HG03175 (cell line): ENCODE measurements around the gene MVP.

ENCODE experiments used
- ATAC-seq: cut with Tn5 transposase; IDR thresholded peaks from one replicate; pipeline ENCODE4 v1.9.1; 2021; ENCODE audit warnings: mild to moderate bottlenecking, moderate library complexity; ENCODE audit not compliant: unreplicated experiment

Gene MVP

GRCh38 chr16:29804020-29804419 lies 16.2 kb upstream of the MVP start:
- ATAC-seq, result no peak

- ATAC-seq, result no peak
These were observed 15.6 kb upstream of the MVP start for GRCh38 chr16:29804455-29805231.

- ATAC-seq, result peak; percentile 56
These were observed 14.8 kb upstream of the MVP start for GRCh38 chr16:29805232-29806098.

GRCh38 chr16:29806099-29806579 lies 14.1 kb upstream of the MVP start, which contains the start of gene MAZ:
TSS of gene MAZ (plus strand) at chr16:29806529. CDS start at chr16:29806702, 173 bp downstream.
- ATAC-seq, result no peak

GRCh38 chr16:29806641-29807425 lies 13.4 kb upstream of the MVP start:
- no peak for ATAC-seq

GRCh38 chr16:29807426-29808218 lies 12.6 kb upstream of the MVP start:
- ATAC-seq, result no peak

GRCh38 chr16:29808219-29808900 lies 11.9 kb upstream of the MVP start:
- no peak for ATAC-seq

GRCh38 chr16:29809031-29809747 lies 11.1 kb upstream of the MVP start:
- no peak for ATAC-seq

- ATAC-seq, result no peak
These were observed 10.2 kb upstream of the MVP start for GRCh38 chr16:29809850-29810698.

- no peak for ATAC-seq
These were observed 9.5 kb upstream of the MVP start for GRCh38 chr16:29810699-29811169.

- ATAC-seq, result peak; percentile 32
These were observed 8.9 kb upstream of the MVP start for GRCh38 chr16:29811170-29811895.

- no peak for ATAC-seq
These were observed 8.2 kb upstream of the MVP start, which contains the start of gene PRRT2 for GRCh38 chr16:29811896-29812665. TSS of gene PRRT2 (plus strand) at chr16:29812193. CDS start at chr16:29813055, 862 bp downstream.

GRCh38 chr16:29812754-29813643 lies 7.3 kb upstream of the MVP start:
- ATAC-seq, result no peak

GRCh38 chr16:29813644-29814562 lies 6.4 kb upstream of the MVP start:
- no peak for ATAC-seq
